Umbilical cord (tissue), 2 donors: ENCODE results near the gene SLC35F3. TPM values are rescaled to one million over a fixed set of nuclear protein-coding genes. Genes with fewer than 3 reads are reported as not detected.
A peak's percentile ranks its signal among the peaks of the same experiment; 100 is the strongest.

Experiments
- DNase-seq: peaks from one replicate; pipeline ENCODE4 v3.0.0-alpha.2; 2015; ENCODE audit warnings: low spot score
- total RNA-seq: library from RNA; depleted of rRNA; stranded (reverse); fragments of >200 nt; gene quantifications from one replicate; pipeline ENCODE4 v1.2.3, GENCODE V29; 2014; ENCODE audit warnings: low replicate concordance; ENCODE audit not compliant: insufficient read depth

Gene SLC35F3
- total RNA-seq, 1 donor from 2014 or later, result 0.24 TPM

GRCh38 chr1:234361102-234361603, 456.7 kb downstream of the SLC35F3 start:
- DNase-seq, result no peak

GRCh38 chr1:234362558-234362957, 458.1 kb downstream of the SLC35F3 start:
- no peak for DNase-seq

- no peak for DNase-seq
These were observed 464.0 kb downstream of the SLC35F3 start for GRCh38 chr1:234368320-234369032.

GRCh38 chr1:234369033-234369430, 464.6 kb downstream of the SLC35F3 start:
- no peak for DNase-seq

GRCh38 chr1:234369784-234370183, 465.3 kb downstream of the SLC35F3 start:
- no peak for DNase-seq

- no peak for DNase-seq
These were observed 466.9 kb downstream of the SLC35F3 start for GRCh38 chr1:234371414-234371813.

GRCh38 chr1:234372011-234372757, 467.7 kb downstream of the SLC35F3 start:
- no peak for DNase-seq

GRCh38 chr1:234373064-234373958, 468.8 kb downstream of the SLC35F3 start, which contains the start of gene COA6:
TSS of gene COA6 (plus strand) at chr1:234373456. CDS start at chr1:234373467, 11 bp downstream.
- DNase-seq, result peak; percentile 98

GRCh38 chr1:234373959-234374254, 469.4 kb downstream of the SLC35F3 start:
- no peak for DNase-seq
